GM21423 (cell line): ENCODE results near the gene STAC3.

ENCODE experiments used
- ATAC-seq: cut with Tn5 transposase; IDR thresholded peaks from one replicate; pipeline ENCODE4 v1.9.1; 2021; ENCODE audit warnings: mild to moderate bottlenecking, moderate library complexity; ENCODE audit not compliant: unreplicated experiment

STAC3 gene

GRCh38 chr12:57236925-57237595, 13.9 kb downstream of the STAC3 start:
- no peak for ATAC-seq

GRCh38 chr12:57236201-57236924, 14.6 kb downstream of the STAC3 start:
- ATAC-seq, result no peak

GRCh38 chr12:57235728-57236131, 15.3 kb downstream of the STAC3 start:
- ATAC-seq, result no peak

DNA sequence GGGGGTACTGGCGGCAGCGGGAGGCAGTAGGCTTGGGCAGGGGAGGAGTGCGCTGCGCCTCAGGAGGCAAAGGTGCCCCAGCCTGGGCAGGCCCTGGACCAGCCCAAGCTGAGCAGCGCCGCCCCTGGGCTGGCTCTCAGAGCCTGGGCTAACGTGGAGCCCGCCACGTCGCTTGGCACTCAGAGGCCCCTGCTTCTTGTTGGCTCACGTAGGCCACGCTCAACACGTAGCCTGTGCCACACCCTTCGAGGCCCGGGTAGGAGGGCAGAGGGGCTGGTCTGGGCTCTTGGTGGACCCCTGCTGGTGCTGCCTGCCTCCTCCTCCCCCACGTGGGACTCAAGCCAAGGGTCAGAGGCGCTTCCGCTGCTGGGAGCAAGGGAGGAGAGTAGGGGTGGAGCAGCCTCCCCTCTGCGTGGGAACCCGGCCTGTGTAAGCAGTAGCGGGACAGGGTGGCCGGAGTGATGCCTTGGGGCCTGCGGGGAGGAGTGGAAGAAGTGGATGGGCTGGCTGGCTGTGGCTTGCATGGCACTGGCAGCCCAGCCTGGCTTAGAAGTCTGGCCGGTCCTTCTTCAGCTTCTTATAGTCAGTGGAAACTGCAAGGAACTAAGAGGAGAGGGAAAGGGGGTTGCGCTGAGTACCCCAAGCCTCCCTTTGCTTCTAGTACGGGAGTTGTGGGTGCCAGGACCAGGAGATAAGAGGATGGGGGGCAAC, 15.8 kb downstream of the STAC3 start:
- ATAC-seq, result no peak

DNA sequence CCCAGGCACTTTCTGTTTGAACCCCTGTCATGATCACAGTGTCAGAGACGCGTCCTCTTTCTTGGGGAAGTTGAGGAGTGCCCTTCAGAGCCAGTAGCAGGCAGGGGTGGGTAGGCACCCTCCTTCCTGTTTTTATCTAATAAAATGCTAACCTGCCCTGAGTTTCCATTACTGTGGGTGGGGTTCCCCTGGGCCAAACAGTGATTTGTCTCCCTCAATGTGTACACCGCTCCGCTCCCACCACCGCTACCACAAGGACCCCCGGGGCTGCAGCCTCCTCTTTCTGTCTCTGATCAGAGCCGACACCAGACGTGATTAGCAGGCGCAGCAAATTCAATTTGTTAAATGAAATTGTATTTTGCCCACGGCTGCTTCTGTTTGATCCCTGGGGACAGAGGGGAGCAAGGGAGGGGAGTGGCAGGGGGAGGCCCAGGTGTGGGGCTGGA, 16.4 kb downstream of the STAC3 start:
- ATAC-seq, result no peak

DNA sequence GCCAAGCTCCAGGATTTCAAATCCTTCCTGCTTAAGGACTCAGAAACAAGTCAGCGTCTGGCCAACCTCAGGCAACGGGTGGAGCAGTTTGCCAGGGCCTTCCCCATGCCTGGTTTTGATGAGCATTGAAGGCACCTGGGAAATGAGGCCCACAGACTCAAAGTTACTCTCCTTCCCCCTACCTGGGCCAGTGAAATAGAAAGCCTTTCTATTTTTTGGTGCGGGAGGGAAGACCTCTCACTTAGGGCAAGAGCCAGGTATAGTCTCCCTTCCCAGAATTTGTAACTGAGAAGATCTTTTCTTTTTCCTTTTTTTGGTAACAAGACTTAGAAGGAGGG, 16.8 kb downstream of the STAC3 start:
- ATAC-seq, result no peak

DNA sequence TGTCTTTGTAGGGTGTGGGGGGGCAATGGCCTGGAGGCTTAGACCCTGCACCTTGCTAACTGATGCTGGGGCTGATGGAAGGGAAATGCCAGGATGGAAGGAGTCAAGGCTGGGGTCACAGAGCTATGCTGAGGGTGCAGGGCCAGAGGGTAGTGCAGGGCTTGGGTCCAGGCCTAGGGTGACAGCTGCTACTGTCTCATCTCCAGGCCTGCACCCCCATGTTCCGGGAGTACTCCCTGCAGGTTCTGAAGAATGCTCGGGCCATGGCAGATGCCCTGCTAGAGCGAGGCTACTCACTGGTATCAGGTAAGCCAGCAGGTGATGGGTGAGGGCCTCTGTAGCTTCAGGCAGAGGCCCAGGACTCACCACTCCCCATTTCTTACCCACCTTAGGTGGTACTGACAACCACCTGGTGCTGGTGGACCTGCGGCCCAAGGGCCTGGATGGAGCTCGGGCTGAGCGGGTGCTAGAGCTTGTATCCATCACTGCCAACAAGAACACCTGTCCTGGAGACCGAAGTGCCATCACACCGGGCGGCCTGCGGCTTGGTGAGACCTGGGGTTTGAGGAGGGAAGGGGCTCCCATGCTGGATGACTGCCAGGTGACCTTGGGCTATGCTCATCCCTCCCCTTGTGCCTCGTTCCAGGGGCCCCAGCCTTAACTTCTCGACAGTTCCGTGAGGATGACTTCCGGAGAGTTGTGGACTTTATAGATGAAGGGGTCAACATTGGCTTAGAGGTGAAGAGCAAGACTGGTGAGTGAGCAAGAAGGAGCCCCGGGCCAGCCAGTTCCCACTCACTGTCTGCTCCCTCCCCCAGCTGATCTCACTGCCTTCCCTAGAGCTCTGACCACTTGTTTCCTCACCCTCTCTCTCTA, 17.4 kb downstream of the STAC3 start:
- ATAC-seq, result no peak

- no peak for ATAC-seq
Observed at GRCh38 chr12:57232156-57232756, 18.7 kb downstream of the STAC3 start.

DNA sequence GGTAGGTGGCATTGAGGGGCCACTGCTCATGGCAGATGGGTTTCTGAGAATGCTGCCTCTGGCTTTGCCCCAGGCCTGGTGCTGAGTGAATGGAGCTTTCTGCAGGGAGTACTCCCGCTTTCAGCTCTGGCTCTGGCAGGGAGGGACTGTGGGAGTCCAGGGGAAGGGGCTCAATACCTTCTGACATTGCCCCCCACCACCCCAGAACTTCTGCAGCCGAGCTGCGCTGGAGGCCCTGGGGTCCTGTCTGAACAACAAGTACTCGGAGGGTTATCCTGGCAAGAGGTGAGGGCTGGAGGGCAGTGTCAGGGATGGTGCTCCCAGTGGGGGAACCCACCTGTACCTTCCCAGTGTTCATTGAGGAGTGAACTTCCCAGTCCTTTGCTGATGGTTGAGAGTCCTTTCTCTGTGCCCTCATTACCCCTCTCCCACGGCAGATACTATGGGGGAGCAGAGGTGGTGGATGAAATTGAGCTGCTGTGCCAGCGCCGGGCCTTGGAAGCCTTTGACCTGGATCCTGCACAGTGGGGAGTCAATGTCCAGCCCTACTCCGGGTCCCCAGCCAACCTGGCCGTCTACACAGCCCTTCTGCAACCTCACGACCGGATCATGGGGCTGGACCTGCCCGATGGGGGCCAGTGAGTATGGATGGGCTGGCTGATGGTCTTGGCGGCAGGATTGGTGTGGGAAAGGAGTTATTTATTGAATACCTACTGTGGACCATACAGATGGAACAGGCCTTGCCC, 19.5 kb downstream of the STAC3 start:
- ATAC-seq, result no peak

DNA sequence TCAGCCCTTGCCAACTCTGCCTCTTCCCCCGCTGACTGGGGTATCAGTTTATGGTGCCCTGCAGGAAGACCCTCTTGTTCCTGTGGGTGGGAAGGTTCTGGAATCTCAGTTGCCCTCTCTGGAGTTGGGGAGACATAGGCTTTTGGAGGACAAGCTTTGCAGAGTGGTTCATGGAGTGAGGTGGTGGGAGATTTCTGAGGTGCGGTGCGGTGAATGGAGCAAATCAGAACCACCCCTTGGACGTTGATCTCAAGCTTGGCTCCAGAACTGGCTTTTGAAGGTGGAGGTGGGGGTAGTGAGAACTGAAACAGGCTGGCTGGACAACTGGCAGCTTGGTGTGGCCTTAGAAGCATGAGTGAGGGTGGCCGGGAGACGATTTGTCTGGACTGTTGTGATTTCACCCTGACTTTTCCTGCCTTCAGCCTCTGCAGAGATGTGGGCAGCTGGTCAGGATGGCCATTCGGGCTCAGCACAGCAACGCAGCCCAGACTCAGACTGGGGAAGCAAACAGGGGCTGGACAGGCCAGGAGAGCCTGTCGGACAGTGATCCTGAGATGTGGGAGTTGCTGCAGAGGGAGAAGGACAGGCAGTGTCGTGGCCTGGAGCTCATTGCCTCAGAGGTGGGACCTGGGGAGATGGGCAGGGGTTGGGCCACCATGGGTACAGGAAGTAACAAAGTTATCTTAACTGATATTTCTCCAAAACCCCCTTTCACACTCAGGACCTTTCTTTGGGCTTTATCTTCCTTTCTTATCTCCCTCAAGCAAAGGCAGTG, 20.4 kb downstream of the STAC3 start:
- no peak for ATAC-seq

- peak; percentile 68 for ATAC-seq
Observed at GRCh38 chr12:57229634-57230380, 21.2 kb downstream of the STAC3 start, which contains the start of gene SHMT2. Gene SHMT2, plus strand, starts transcription at chr12:57229711. Its CDS starts 68 bp downstream, at chr12:57229779.

DNA sequence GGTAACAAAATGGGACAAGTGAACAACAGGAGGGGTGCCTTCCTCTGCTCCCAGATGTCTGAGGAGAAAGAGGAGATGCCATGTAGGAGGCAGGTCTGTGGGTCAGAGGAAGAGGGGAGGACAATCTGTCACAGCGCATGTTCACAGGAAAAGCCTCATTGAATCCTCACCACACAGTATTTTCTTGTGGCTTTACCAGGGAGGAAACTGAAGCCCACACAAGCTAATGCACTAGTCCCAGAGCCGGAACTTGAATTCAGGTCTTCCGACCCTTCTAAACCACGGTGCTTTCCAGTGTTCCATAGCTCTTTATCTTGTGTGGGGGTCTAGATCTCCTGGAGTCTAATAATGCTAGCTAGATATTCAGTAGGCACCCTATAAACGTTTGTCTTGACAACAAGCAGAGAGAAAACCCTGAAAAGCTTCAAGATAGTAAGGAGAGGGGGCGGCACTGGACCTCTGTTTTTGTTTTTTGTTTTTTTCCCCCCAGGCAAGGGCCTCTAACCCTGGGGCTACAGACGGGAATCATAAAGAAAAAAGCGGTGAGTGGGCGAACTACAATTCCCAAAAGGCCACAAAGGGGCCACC, 21.8 kb downstream of the STAC3 start:
- peak; percentile 5 for ATAC-seq

- ATAC-seq, result no peak
Observed at GRCh38 chr12:57227315-57228115, 23.5 kb downstream of the STAC3 start.

- no peak for ATAC-seq
Observed at GRCh38 chr12:57226588-57227314, 24.2 kb downstream of the STAC3 start.

- ATAC-seq, result no peak
Observed at GRCh38 chr12:57225680-57226210, 25.2 kb downstream of the STAC3 start.

DNA sequence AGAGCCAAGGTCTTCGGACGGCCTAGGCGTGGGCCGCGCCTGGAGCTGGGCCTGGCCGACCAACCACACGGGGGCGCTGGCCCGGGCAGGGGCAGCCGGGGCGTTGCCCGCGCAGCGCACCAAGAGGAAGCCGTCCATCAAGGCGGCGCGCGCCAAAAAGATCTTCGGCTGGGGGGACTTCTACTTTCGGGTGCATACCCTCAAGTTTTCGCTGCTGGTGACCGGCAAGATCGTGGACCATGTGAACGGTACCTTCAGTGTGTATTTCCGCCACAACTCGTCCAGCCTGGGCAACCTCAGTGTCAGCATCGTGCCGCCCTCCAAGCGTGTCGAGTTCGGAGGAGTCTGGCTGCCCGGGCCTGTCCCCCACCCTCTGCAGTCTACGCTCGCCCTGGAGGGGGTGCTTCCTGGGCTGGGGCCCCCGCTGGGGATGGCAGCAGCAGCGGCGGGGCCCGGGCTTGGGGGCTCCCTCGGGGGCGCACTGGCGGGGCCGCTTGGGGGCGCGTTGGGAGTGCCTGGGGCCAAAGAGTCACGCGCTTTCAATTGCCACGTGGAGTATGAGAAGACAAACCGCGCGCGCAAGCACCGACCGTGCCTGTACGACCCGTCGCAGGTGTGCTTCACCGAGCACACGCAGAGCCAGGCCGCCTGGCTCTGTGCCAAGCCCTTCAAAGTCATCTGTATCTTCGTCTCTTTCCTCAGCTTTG, 25.9 kb downstream of the STAC3 start:
- ATAC-seq, result no peak
